ENCODE measurements around the gene GOLGA6L24.
"Not testable (repeated sequence)": the region's sequence is repeated elsewhere in the genome, so short reads cannot be mapped to it uniquely, and the experiment has no call there.

The GOLGA6L24 gene

DNA sequence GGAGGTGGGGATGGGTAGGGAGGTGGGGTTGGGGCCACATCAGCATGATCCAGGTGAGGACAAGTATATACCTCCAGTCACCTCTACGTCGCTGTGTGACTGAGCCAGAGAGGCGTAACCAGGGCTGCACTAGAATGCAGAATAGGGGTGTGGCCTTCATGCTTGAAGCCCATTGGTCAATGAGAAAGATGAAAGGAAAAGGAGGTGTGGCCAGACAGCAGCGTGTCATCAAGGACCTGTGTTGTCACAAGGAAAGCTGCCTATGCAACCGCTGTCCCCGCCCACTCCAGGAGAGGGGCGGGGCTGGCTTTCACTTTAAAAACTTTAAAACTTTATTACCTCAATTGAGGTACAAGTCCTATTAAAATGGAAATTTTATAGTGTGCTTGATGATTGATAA lies at the start of gene GOLGA6L24:
Gene GOLGA6L24, minus strand, starts transcription at position 101 of the 400 bp plus-strand sequence. Its CDS starts 61 bp downstream, at position 40.
- not testable (repeated sequence) for DNase-seq (ENCODE audit: low read depth in 3 of 3)

DNA sequence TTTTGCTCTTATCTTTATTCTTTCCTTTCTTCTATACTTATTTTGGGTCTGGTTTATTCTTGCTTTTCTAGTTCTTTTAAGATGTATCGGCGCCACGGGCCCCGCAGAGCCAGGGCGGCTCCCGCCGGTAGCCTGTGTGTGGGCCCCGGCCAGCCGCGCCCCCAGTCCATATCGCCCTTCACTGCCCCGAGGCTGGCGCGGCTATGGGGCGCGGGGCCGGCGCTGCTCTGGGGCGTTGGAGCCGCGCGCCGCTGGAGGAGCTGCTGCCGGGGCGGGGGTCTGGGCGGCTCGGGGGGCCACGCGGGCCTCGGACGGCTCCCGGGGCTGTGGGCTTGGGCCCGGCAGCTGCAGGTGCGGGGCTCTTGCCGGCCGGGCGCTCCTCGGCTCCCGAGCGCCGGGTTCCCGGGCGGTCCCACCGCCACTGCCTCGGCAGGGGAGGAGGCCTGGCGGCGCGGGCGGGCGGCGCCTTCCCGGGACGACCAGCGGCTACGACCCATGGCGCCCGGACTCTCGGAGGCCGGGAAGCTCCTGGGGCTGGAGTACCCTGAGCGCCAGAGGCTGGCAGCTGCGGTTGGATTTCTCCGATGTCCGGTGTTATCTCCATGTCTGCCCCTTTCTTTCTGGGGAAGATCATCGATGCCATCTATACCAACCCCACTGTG lies 45.0 kb upstream of the GOLGA6L24 start:
- DNase-seq (ENCODE audit: low read depth in 3 of 3) = not testable (repeated sequence)

- DNase-seq (ENCODE audit: low read depth in 3 of 3) = not testable (repeated sequence)
These were observed 38.1 kb upstream of the GOLGA6L24 start for GRCh38 chr15:28396022-28396421.

DNA sequence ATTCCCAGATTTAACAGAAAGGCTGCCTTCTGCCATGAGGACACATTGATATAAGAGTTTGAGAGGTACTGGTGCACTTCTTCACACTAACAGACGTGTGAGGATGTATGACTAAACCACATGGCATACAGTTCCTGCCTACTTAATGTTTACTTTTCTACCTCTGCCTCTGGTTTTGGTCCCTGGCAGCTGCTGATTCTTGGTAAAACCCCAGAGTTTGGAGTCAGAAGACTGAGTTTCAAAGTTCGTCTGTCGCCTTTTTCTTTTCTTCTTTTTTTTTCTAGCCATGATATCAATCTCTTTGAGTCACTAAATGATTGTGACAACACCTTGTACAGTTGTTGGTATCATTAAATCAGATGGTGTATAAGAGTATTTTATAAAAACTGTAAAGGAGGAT lies 22.2 kb upstream of the GOLGA6L24 start:
- DNase-seq (ENCODE audit: low read depth in 3 of 3) = not testable (repeated sequence)

- not testable (repeated sequence) for DNase-seq (ENCODE audit: low read depth in 3 of 3)
These were observed 20.5 kb upstream of the GOLGA6L24 start, which contains the start of gene GOLGA8F for GRCh38 chr15:28378364-28378763. Gene GOLGA8F, plus strand, starts transcription at chr15:28378664. Its CDS starts 98 bp downstream, at chr15:28378762.

DNA sequence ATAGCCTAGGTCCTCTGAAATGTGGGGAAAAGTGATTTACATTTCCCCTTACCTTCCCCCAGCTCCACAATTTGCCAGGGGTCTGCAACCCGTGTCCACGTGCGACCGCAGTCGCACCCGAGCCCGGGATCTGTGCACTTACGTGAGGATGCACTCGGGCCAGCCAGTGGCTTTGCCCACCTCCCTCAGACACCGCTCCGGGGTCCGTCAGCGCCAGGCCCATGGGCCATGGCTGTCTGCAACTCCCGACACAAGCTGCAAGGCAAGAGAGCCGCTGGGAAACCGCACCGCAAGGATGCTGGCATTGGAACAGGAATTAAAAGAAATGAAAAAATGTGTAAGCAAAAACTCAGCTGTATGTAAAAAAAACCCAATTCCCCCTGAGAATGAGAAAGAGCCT lies 7.6 kb upstream of the GOLGA6L24 start:
- not testable (repeated sequence) for DNase-seq (ENCODE audit: low read depth in 3 of 3)

GRCh38 chr15:28322129-28322588 lies 35.7 kb downstream of the GOLGA6L24 start, which contains the start of gene HERC2:
Gene HERC2, minus strand, starts transcription at chr15:28322179. Its CDS starts 746 bp downstream, at chr15:28321433.
- DNase-seq (ENCODE audit: low read depth in 3 of 3) = not testable (repeated sequence)

DNA sequence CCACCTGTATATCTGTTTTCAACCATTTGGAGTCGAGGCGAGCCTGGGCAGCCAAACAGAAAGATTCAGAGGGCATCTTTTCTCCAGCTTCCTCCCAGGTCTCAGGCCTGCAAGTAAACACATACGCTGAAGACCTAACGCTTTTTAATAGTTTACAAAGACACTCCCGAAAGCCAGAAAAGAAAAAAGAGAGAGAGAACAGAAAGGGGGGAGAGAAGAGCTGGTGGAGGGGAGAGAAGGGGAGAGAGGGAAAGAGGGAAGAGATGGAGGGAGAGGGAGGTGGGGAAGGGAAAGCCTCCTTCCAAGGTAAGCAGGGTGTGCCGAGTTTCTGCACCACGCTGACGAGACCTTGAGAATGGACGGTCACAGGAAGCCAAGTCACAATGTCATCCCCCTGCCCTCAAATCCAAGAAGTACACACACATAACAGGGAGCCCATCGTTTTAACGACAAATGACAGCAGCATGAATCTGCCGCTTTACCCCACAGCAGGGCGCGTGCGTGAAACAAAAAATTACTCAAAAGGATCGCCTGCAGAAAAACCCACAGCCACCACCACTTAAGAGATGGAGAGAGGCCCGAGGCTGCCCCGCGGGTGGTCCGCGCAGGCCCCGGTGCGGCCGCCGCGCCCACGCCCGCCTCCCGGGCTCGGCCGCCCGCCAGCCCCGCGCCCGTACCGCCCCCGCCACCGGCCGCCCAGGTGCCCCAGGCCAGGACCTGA lies 36.4 kb downstream of the GOLGA6L24 start:
- not testable (repeated sequence) for DNase-seq (ENCODE audit: low read depth in 3 of 3)

- not testable (repeated sequence) for DNase-seq (ENCODE audit: low read depth in 3 of 3)
These were observed 38.2 kb downstream of the GOLGA6L24 start for GRCh38 chr15:28319725-28320124.

GRCh38 chr15:28318828-28319227 lies 39.1 kb downstream of the GOLGA6L24 start:
- not testable (repeated sequence) for DNase-seq (ENCODE audit: low read depth in 3 of 3)

DNA sequence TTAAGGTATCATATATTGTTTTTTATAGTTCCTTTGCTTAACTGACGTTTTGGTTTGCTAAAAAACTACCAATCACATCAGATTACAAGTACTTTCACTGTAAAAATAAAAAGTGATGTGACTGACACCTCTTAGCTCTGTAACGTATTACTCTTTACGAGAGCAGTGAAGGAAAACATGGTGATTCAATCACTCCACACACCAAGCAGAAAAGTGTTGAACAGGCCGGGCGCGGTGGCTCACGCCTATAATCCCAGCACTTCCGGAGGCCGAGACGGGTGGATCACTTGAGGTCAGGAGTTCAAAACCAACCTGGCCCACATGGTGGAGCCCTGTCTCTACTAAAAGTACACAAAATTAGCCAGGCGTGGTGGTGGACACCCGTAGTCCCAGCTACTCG lies 39.8 kb downstream of the GOLGA6L24 start:
- not testable (repeated sequence) for DNase-seq (ENCODE audit: low read depth in 3 of 3)

DNA sequence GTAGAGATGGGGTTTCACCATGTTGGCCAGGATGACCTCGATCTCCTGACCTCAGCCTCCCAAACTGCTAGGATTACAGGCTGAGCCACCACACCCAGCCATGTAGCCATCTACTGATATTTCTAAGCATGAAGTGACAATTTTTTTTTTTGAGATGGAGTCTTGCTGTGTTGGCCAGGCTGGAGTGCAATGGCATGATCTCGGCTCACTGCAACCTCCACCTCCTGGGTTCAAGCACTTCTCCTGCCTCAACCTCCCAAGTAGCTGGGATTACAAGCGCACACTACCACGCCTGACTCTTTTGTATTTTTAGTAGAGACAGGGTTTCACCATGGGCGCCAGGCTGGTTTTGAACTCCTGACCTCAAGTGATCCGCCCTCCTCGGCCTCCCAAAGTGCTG lies 40.9 kb downstream of the GOLGA6L24 start:
- DNase-seq (ENCODE audit: low read depth in 3 of 3) = not testable (repeated sequence)

DNA sequence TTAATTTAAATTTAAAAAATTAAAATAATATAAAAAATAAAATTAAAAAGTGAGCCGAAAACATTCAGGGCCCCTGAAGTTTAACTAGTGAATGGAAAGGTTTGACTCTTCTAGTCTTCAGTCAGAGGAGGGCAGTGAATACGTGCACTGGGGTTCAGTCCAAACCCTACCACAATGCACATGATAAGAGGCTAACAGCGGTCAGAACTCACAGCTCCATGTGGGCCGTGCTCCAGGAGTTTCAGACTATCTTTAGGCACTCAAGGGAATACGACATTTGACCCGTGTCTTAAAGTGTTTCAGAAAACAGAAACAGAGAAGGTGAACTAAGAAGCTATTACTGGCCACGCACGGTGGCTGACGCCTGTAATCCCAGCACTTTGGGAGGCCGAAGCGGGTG lies 47.4 kb downstream of the GOLGA6L24 start:
- not testable (repeated sequence) for DNase-seq (ENCODE audit: low read depth in 3 of 3)

- DNase-seq (ENCODE audit: low read depth in 3 of 3) = not testable (repeated sequence)
These were observed 49.2 kb downstream of the GOLGA6L24 start for GRCh38 chr15:28308718-28309117.

Data from stimulated activated CD4-positive, alpha-beta T cell treated with anti-CD3 and anti-CD28 coated beads, TNF-alpha, amount 100 ng/mL, for 4 hours (primary cell).